Gastrocnemius medialis (tissue), 4 donors: ENCODE results near the gene SLC6A8.
"Not testable (repeated sequence)": the region's sequence is repeated elsewhere in the genome, so short reads cannot be mapped to it uniquely, and the experiment has no call there.

Experiments
- CTCF ChIP-seq, 5 experiments: fragments of 450-650 bp in 3 of 5; fragments of 200-600 bp in 2 of 5; sonication (generic) in 2 of 5; IDR thresholded peaks in 4 of 5; conservative IDR thresholded peaks in 1 of 5; 1 replicate in 4 of 5; 2 replicates in 1 of 5; pipeline ENCODE4 v1.5.1; 2016 to 2019; ENCODE audit warnings: antibody characterized with exemption in 5 of 5, mild to moderate bottlenecking in 3 of 5, moderate library complexity in 3 of 5
- POLR2A ChIP-seq, 2 donors: fragments of 450-650 bp; IDR thresholded peaks; one replicate each; pipeline ENCODE4 v1.6.1; 2017; ENCODE audit warnings: antibody characterized with exemption in 2 of 2, mild to moderate bottlenecking in 2 of 2, moderate library complexity in 2 of 2

- not testable (repeated sequence) for TF ChIP-seq CTCF (IDR thresholded peaks at IDR 0.05 in 4 of 5, conservative IDR thresholded peaks at IDR 0.05 in 1 of 5); POLR2A (IDR thresholded peaks at IDR 0.05)
These were observed 3.5 kb downstream of the SLC6A8 start for GRCh38 chrX:153691032-153691827.
